Measurements from ENCODE around the gene FBN3.
"Not testable (repeated sequence)": the region's sequence is repeated elsewhere in the genome, so short reads cannot be mapped to it uniquely, and the experiment has no call there.

Gene FBN3

DNA sequence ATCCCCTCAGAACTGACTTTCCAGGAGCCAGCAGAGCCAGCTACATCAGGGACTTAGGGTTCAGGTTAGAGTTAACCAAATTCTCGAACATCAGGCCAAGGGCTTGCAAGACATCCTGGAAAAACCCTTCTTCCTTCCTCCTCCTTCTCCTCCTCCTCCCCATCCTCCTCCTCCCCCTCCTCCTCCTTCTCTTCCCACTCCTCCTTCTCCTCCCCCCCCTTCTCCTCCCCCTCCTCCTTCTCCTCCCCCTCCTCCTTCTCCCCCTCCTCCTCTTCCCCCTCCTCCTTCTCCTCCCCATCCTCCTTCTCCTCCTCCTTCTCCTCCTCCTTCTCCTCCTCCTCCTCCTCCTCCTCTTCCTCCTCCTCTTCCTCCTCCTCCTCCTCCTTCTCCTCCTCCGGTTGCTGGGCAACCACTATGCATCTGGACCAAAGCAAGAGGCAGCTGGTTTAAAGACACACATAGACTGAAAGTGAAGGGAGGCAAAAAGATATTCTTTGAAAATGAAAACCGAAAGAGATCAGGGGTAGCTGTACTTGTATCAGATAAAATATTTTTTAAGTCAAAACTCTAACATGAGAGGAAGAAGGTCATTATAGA lies 102.7 kb downstream of the FBN3 start:
- DNase-seq = no peak

DNA sequence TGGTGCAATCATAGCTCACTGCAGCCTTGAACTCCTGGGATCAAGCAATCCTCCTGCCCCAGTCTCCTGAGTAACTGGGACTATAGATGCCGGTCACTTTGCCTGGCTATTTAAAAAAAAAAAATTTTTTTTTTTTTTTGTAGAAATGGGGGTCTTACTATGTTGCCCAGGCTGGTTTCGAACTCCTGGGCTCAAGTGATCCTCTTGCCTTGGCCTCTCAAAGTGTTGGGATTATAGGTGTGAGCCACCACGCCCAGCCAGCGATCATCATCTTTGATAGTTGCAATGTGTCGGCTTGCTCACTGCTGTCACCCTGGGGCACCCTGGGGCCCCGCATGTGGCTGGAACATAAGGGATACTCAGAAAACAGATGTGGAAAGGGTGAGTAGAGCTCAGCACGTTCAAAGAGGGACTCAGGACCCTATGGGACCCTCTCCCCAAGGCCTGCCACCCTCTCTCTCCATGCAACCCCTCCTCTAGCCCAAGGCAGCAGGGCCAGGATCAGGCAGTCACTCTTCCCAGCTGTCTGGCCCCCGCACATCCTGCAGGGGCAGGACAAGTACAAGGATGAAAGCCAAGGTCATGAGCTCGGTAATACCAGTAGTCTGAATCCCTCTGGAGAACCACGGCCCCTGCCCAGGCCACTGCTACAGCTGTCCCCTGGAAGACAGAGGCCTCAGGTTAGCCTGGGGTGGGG lies 103.4 kb downstream of the FBN3 start:
- no peak for DNase-seq

DNA sequence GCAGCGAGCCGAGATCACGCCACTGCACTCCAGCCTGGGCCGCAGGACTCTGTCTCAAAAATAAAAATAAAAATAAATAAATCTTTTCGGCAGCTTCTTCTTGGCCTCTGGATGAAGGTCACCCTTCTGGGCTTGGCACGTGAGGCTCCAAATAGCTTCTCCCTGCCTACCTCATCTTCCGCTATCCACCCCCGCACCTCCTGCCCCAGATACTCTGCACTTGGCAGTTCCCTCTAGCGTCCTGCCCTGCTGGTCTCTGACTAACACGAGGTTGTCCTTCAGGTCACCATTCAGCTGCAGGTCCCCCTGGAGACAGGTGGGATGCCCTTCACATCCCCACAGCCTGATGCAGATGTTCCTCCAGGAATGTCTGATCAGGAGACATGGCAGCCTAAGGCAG lies 105.4 kb downstream of the FBN3 start:
- DNase-seq = no peak

DNA sequence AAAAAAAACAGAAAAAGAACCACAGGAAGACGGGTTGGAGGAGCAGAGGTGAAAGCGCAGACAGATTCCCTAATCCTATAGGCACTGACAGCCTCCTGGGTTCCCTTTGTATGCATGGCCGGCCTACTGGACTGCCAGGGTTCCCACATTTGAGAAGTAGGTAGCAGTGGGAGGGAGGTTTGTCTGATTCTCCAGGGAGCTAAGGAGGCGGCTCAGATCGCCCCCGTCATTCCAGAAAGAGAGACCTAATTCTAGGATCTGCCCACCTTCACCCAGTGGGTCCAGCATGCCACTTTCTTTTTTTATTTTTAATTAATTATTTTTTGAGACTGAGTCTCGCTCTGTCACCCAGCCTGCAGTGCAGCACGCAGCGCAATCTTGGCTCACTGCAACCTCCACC lies 106.5 kb downstream of the FBN3 start:
- DNase-seq = no peak

DNA sequence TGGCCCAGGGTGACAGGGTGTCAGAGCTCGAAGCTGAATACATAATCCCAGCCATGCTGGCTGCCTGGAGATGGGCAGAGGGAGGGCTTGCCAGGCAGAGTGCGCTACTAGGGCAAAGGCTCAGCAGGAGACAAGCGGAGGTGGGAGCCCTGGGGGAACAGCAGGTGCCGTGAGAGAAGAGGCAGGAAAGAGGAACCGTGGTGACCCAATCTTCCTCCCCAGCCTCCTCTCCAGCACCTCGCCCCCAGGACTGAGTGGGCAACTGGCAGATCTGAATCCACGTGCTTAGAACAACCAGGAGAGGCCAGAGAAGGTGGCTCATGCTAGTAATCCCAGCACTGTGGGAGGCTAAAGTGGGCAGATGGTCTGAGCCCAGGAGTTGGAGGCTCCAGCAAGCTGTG lies 107.9 kb downstream of the FBN3 start:
- no peak for DNase-seq

DNA sequence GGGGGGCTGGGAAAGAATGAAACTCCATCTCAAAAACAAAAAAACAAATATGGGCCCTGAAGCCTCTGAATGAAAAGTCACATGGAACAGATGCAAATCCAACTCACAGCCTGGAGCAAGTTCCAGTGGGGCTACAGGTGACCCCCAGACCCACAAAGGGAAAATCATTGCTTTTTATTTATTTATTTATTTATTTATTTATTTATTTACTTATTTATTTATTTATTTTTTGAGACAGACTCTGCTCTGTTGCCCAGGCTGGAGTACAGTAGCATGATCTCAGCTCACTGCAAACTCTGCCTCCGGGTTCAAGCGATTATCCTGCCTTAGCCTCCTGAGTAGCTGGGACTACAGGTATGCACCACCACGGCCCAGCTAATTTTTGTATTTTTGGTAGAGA lies 110.2 kb downstream of the FBN3 start:
- no peak for DNase-seq

DNA sequence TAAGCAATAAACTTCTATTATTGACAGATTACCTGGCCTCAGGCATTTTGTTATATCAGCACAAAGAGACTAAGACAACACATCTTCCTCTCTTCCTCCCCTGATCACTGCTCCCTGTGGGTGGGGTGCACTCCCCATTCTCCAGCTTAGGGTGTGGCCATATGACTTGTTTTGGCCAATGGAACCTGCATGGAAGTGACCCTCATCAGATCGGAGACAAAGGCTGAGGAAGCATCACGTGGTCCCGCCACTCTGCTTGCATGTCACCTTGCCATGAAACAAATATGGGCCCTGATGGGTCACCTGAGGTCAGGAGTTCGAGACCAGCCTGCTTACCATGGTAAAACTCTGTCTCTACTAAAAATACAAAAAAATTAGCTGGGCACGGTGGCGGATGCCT lies 110.6 kb downstream of the FBN3 start:
- no peak for DNase-seq

DNA sequence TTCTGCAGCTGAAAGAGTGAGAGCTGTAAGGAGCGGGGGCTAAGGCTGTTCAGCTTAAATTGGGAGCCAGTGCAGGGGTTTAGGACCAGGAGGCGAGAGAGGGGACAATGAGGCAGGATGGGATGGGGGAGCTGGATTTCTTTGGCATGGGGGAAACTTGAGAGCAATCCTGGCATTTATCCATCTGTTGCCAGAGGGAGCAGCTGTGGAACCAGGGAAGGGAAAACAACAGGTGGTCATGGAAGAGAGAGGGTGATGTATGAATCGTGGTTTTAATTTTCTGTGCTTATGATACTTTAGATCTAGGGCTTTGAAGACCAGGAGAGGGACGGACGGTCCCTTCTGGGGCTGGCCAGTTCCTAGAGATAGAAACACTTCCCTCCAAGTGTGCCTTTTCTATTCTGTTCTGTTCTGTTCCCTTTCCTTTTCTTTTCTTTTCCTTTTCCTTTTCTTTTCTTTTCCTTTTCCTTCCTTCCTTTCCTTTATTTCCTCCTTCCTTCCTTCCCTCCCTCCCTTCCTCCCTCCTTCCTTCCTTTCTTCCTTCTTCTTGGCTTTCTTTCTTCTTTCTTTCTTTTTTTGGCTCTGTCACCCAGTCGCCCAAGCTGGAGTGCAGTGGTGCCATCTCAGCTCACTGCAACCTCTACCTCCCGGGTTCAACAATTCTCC lies 112.8 kb downstream of the FBN3 start:
- DNase-seq = no peak

DNA sequence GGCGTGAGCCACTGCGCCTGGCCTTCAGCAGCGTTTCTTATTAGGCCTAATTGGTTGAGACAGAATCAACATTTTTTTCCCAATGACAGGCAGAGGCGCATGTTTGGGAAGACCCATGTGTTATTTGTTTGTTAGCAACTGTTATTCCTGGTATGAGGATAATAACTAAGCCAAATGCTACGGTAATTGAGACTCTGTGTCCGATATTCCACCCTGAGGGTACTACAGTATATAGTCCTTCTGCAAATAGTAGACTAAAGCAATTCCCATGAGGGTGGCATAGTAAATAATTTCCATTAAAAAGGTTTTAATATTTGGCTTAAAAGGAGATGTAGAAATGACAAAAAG lies 115.2 kb downstream of the FBN3 start:
- DNase-seq = no peak

DNA sequence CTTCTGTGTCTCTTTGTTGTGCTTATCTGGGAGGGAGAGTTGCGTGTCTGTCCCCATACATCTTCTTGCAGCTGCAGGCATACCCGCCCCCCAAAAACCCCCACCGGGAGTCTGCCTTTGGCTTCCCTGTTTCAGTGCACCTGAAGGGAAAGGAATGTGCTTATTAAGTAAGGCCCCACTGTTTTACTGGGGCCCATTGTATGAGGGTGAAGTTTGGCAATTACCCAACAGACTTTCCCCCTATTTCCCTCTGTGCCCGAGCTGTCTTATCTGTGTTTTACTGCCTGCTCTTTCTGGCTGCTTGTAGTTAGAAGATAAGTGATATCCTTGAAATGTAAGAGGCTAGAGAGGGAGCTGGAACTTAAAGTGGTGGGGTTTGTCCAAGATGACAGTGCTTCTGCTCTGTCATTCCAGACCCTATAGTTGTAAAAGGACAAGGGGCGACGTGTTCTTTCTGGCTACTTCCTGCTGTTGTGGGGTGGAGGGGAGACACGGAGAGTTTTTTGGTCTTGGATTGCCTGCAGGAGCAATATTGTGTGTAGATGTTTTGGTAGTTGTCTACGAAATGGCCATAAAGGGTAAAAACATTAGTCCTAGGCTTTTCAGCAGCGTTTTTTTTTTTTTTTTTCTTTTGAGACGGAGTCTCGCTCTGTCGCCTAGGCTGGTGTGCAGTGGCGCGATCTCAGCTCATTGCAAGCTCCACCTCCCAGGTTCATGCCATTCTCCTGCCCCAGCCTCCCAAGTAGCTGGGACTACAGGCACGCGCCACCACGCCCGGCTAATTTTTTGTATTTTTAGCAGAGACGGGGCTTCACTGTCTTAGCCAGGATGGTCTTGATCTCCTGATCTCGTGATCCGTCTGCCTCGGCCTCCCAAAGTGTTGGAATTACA lies 115.9 kb downstream of the FBN3 start:
- DNase-seq = not testable (repeated sequence)

DNA sequence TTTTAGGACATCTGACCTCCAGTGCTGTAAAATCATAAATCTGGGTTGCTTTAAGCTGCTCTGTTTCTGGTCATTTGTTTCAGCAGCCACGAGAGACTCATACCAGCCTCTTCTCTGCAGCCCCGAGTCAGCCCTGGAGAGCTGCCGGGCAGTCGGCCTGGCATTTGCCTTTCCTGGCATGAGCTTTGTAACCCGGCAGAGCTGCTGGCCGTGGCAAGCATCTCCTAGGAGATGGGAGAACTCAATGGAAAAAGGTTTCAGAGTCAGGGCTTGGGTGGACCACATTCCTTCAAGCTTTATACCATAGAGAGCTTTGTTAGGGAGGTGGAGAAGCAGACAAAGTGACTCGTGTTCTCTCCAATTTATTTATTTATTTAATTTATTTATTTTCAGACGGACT lies 118.4 kb downstream of the FBN3 start:
- DNase-seq = no peak

DNA sequence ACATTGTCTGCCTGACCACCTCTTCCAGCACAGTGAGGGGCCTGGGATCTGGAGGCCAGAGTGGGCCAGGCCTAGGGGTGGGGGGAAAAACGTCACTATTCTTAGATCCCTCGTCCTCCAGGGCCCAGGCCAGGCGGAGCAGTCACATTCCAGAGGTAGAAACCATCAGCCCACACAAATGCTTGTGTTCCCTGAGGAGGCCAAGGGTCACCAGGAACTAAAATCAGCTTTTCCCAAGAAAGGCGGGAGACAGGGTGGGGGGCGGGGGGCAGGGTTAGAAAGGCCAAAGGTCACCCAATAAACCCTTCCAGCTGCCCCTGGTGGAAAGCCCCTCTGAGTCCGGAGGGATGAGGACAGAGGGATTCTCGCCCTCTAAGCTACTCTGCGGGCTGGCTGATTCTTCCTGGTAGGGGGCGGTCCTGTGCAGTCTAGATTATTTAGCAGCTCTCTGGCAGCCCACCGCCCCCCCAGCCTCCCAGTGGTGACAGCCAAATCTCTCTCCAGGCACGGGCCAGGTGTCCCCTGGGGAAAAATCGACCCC lies 120.4 kb downstream of the FBN3 start:
- no peak for DNase-seq

DNA sequence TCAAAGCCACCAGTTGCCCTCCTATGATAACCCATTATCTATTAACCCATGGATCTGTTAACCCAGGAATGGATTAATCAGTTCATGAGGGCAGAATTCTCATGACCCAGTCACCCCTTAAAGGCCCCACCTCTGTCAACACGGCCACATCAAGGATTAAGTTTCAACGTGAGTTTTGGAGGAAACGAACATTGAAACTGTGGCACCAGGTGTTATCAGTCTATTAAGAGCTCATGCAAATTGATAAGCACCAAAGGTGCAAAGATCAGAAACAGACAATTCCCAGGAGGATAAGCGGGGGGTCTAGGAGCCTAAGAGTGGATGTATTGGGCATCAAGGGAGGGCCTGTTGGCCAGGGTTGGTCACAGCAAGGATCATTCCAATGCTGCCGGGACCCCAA lies 124.1 kb downstream of the FBN3 start:
- no peak for DNase-seq

DNA sequence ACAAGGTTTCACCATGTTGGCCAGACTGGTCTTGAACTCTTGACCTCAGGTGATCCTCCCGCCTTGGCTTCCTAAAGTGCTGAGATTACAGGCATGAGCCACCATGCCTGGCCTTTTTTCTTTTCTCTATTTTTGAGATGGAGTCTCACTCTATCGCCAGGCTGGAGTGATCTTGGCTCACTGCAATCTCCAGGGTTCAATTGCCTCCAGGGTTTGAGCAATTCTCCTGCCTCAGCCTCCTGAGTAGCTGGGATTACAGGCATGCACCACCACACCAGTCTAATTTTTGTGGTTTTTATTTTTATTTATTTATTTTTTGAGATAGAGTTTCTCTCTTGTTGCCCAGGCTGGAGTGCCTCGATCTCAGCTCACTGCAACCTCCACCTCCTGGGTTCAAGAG lies 125.1 kb downstream of the FBN3 start:
- not testable (repeated sequence) for DNase-seq

DNA sequence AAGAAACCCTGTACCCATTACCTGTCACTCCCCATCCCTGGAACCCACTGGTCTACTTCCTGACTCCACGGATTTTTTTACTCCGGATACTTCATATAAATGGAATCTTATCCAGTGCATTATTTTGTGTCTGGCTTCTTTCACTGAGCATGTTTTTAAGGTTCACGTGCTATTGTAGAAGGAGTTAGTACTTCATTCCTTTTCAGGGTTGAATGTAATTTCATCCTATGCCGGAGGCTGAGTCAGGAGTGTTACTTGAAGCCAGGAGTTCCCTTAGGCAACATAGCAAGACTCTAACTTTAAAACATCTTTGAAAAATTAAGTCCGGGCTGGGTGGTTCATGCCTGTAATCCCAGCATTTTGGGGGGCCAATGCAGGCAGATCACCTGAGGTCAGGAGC lies 126.0 kb downstream of the FBN3 start:
- no peak for DNase-seq

DNA sequence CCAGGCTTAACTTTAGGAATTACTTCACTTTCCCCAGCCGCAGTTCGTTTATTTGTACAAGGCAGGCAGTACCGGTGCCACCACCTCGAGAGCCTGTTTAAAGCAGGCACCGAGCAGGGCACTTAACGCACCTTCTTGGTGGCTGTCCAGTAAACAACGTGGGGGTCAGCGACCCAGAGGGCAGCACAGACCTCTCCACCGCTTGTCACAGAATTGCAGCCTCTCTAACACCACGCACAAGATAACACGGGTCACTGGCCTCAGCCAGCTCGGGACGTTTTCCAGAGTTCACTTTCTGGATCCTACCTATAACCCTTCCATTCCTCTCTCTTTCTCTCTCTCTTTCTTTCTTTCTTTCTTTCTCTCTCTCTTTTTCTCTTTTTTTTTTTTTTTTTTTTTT lies 127.1 kb downstream of the FBN3 start:
- no peak for DNase-seq

DNA sequence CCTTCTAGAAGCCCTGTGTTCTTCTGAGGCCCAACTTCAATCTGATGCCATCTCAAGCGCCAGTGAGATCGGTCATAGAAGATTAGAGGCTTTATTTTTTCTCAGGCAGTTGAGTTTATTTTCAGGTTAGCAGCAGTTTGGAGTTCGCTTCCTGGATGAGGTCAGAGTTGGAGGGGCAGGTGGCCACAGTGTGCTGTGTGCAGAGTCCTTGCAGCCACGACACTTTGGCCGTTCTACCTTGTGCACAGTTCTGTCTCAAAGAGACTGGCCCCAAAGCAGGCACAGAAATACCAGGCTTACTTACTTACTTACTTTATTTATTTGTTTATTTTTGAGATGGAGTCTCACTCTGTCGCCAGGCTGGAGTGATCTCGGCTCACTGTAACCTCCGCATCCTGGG lies 128.0 kb downstream of the FBN3 start:
- no peak for DNase-seq

DNA sequence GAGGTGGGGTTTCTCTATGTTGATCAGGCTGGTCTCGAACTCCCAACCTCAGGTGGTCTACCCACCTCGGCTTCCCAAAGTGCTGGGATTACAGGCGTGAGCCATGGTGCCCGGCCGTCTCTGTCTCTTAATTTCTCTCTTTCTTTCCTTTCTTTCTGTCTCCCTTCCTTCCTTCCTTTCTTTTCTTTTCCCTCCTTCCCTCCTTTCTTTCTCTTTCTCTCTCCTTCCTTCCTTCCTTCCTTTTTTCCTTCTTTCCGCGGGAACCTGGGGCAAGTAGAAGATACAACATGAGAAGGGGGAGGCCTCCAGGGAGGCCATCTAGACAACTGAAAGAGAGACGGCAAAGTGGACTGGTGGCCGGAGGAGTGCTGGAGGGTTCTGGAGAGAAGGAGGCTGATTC lies 128.7 kb downstream of the FBN3 start:
- DNase-seq = no peak

DNA sequence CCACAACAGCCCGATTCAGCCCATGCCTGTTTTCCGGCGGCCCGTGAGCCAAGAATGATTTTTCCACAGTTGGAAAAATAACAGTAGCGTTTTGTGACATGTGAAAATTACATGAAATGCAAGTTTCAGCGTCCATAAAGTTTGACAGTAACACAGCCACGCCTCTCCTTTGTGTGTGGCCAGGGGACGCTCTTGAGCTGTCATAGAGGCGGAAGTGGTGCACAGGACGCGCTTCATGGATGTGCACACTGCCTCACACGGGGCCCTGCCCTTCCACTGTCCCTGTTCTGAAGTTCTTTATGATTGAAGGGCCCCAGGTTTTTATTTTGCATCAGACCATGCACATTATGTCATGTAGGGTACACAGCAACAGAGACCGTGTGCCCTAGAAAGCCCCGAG lies 131.6 kb downstream of the FBN3 start:
- peak; percentile 51 for DNase-seq
